ENCODE data around the gene PLA2G3.

Gene PLA2G3

GRCh38 chr22:31136155-31136554, 4.2 kb downstream of the PLA2G3 start:
- Histone ChIP-seq H3K4me3 (ENCODE audit: low read length, poor library complexity, severe bottlenecking) (no peak overlapping the region), H3K9me2 (replicated peaks; ENCODE audit: low read depth, low read length) (no peaks in the 10 kb centered on the region), H3K9me3 (ENCODE audit: insufficient read depth, low read depth, low read length) (no peaks in the 10 kb centered on the region), H3K4me1 (ENCODE audit: insufficient read depth, low read length, poor library complexity, severe bottlenecking) (no peaks in the 10 kb centered on the region), H4K20me1 (ENCODE audit: insufficient read depth, low read length, poor library complexity, severe bottlenecking) (no peaks in the 10 kb centered on the region), H3K36me3 (ENCODE audit: insufficient read depth, low read length) (no peaks in the 10 kb centered on the region), H3K4me2 (ENCODE audit: low read depth, low read length, poor library complexity, severe bottlenecking) (no peak overlapping the region), H3K9ac (ENCODE audit: low read depth, low read length, poor library complexity, severe bottlenecking) (no peak overlapping the region), H3K27me3 (ENCODE audit: insufficient read depth, low read length, poor library complexity, severe bottlenecking) (no peaks in the 10 kb centered on the region), H3K79me2 (ENCODE audit: insufficient read depth, low read length) (no peaks in the 10 kb centered on the region), H3F3A (ENCODE audit: low read depth) (no peaks in the 10 kb centered on the region), H2AFZ (ENCODE audit: low read length) (no peak overlapping the region)
- no peak for TF ChIP-seq EZH2phosphoT487 (IDR thresholded peaks at IDR 0.05; ENCODE audit: borderline replicate concordance)

- H3K4me1 ChIP-seq (ENCODE audit: insufficient read depth, low read length, poor library complexity, severe bottlenecking): no peaks in the 10 kb centered on the region
- no peak overlapping the region for H3K4me2 ChIP-seq (ENCODE audit: low read depth, low read length, poor library complexity, severe bottlenecking)
- H3K4me3 ChIP-seq (ENCODE audit: low read length, poor library complexity, severe bottlenecking): no peak overlapping the region
- no peaks in the 10 kb centered on the region for H3K79me2 ChIP-seq (ENCODE audit: insufficient read depth, low read length)
- H3K9me3 ChIP-seq (ENCODE audit: insufficient read depth, low read depth, low read length): no peaks in the 10 kb centered on the region
- H3K9me2 ChIP-seq (replicated peaks; ENCODE audit: low read depth, low read length): no peaks in the 10 kb centered on the region
- TF ChIP-seq CTCF (conservative IDR thresholded peaks at IDR 0.05; ENCODE audit: low read length) (no peak), EZH2phosphoT487 (IDR thresholded peaks at IDR 0.05; ENCODE audit: borderline replicate concordance) (no peak)
- no peaks in the 10 kb centered on the region for H4K20me1 ChIP-seq (ENCODE audit: insufficient read depth, low read length, poor library complexity, severe bottlenecking)
- H3K27me3 ChIP-seq (ENCODE audit: insufficient read depth, low read length, poor library complexity, severe bottlenecking): no peaks in the 10 kb centered on the region
- no peak overlapping the region for H2AFZ ChIP-seq (ENCODE audit: low read length)
- no peaks in the 10 kb centered on the region for H3K36me3 ChIP-seq (ENCODE audit: insufficient read depth, low read length)
- no peak overlapping the region for H3K9ac ChIP-seq (ENCODE audit: low read depth, low read length, poor library complexity, severe bottlenecking)
- H3F3A ChIP-seq (ENCODE audit: low read depth): no peaks in the 10 kb centered on the region
Observed at GRCh38 chr22:31135706-31136105, 4.6 kb downstream of the PLA2G3 start.

GRCh38 chr22:31134688-31135087, 5.6 kb downstream of the PLA2G3 start:
- Histone ChIP-seq H4K20me1 (ENCODE audit: insufficient read depth, low read length, poor library complexity, severe bottlenecking) (no peaks in the 10 kb centered on the region), H3K36me3 (ENCODE audit: insufficient read depth, low read length) (no peaks in the 10 kb centered on the region), H3K79me2 (ENCODE audit: insufficient read depth, low read length) (no peaks in the 10 kb centered on the region), H3K27me3 (ENCODE audit: insufficient read depth, low read length, poor library complexity, severe bottlenecking) (no peaks in the 10 kb centered on the region), H3K9ac (ENCODE audit: low read depth, low read length, poor library complexity, severe bottlenecking) (no peak overlapping the region), H2AFZ (ENCODE audit: low read length) (no peak overlapping the region), H3K9me2 (replicated peaks; ENCODE audit: low read depth, low read length) (no peaks in the 10 kb centered on the region), H3K4me3 (ENCODE audit: low read length, poor library complexity, severe bottlenecking) (no peak overlapping the region), H3K9me3 (ENCODE audit: insufficient read depth, low read depth, low read length) (no peaks in the 10 kb centered on the region), H3F3A (ENCODE audit: low read depth) (no peaks in the 10 kb centered on the region), H3K4me1 (ENCODE audit: insufficient read depth, low read length, poor library complexity, severe bottlenecking) (no peaks in the 10 kb centered on the region), H3K4me2 (ENCODE audit: low read depth, low read length, poor library complexity, severe bottlenecking) (no peak overlapping the region)
- TF ChIP-seq EZH2phosphoT487 (IDR thresholded peaks at IDR 0.05; ENCODE audit: borderline replicate concordance): no peak
- TF ChIP-seq CTCF (conservative IDR thresholded peaks at IDR 0.05; ENCODE audit: low read length): no peak

GRCh38 chr22:31133911-31134310, 6.4 kb downstream of the PLA2G3 start:
- H3K9ac ChIP-seq (ENCODE audit: low read depth, low read length, poor library complexity, severe bottlenecking): no peak overlapping the region
- no peaks in the 10 kb centered on the region for H3F3A ChIP-seq (ENCODE audit: low read depth)
- H4K20me1 ChIP-seq (ENCODE audit: insufficient read depth, low read length, poor library complexity, severe bottlenecking): no peaks in the 10 kb centered on the region
- no peak overlapping the region for H3K4me2 ChIP-seq (ENCODE audit: low read depth, low read length, poor library complexity, severe bottlenecking)
- H3K4me3 ChIP-seq (ENCODE audit: low read length, poor library complexity, severe bottlenecking): no peak overlapping the region
- H3K36me3 ChIP-seq (ENCODE audit: insufficient read depth, low read length): no peaks in the 10 kb centered on the region
- H3K4me1 ChIP-seq (ENCODE audit: insufficient read depth, low read length, poor library complexity, severe bottlenecking): no peaks in the 10 kb centered on the region
- H3K79me2 ChIP-seq (ENCODE audit: insufficient read depth, low read length): no peaks in the 10 kb centered on the region
- H3K9me2 ChIP-seq (replicated peaks; ENCODE audit: low read depth, low read length): no peaks in the 10 kb centered on the region
- H3K27me3 ChIP-seq (ENCODE audit: insufficient read depth, low read length, poor library complexity, severe bottlenecking): no peaks in the 10 kb centered on the region
- H2AFZ ChIP-seq (ENCODE audit: low read length): no peak overlapping the region
- no peak for TF ChIP-seq EZH2phosphoT487 (IDR thresholded peaks at IDR 0.05; ENCODE audit: borderline replicate concordance)
- TF ChIP-seq CTCF (conservative IDR thresholded peaks at IDR 0.05; ENCODE audit: low read length): no peak
- H3K9me3 ChIP-seq (ENCODE audit: insufficient read depth, low read depth, low read length): no peaks in the 10 kb centered on the region
